ENCODE data around the gene PRRT1B.

PRRT1B gene

GRCh38 chr9:131595696-131596429, 50.5 kb downstream of the PRRT1B start:
- no peak for DNase-seq (ENCODE audit: low spot score)
- no peak for TF ChIP-seq CTCF (IDR thresholded peaks at IDR 0.05; ENCODE audit: extremely low read depth, insufficient read depth, missing control alignments)
- in situ Hi-C loops (cut with MboI; ENCODE audit: low pct_unique_long_range_greater_than_20kb, low sequenced_read_pairs, unreplicated experiment), result loop anchor here (10.0 kb wide), 1 partner anchor 149 kb away; the partner anchor contains the start of gene RAPGEF1

- TF ChIP-seq CTCF (IDR thresholded peaks at IDR 0.05; ENCODE audit: extremely low read depth, insufficient read depth, missing control alignments), result no peak
- in situ Hi-C loops (cut with MboI; ENCODE audit: low pct_unique_long_range_greater_than_20kb, low sequenced_read_pairs, unreplicated experiment), result loop anchor here (10.0 kb wide), 1 partner anchor 148 kb away; the partner anchor contains the start of gene RAPGEF1
- DNase-seq (ENCODE audit: low spot score), result no peak
Observed at GRCh38 chr9:131596430-131596743, 51.1 kb downstream of the PRRT1B start.

- DNase-seq (ENCODE audit: low spot score), result no peak
- in situ Hi-C loops (cut with MboI; ENCODE audit: low pct_unique_long_range_greater_than_20kb, low sequenced_read_pairs, unreplicated experiment), result loop anchor here (10.0 kb wide), 1 partner anchor 148 kb away; the partner anchor contains the start of gene RAPGEF1
- TF ChIP-seq CTCF (IDR thresholded peaks at IDR 0.05; ENCODE audit: extremely low read depth, insufficient read depth, missing control alignments), result no peak
Observed at GRCh38 chr9:131597246-131597645, 51.9 kb downstream of the PRRT1B start.

GRCh38 chr9:131598121-131598520, 52.8 kb downstream of the PRRT1B start:
- TF ChIP-seq CTCF (IDR thresholded peaks at IDR 0.05; ENCODE audit: extremely low read depth, insufficient read depth, missing control alignments), result no peak
- in situ Hi-C loops (cut with MboI; ENCODE audit: low pct_unique_long_range_greater_than_20kb, low sequenced_read_pairs, unreplicated experiment), result loop anchor here (10.0 kb wide), 1 partner anchor 147 kb away; the partner anchor contains the start of gene RAPGEF1
- no peak for DNase-seq (ENCODE audit: low spot score)

- no peak for TF ChIP-seq CTCF (IDR thresholded peaks at IDR 0.05; ENCODE audit: extremely low read depth, insufficient read depth, missing control alignments)
- in situ Hi-C loops (cut with MboI; ENCODE audit: low pct_unique_long_range_greater_than_20kb, low sequenced_read_pairs, unreplicated experiment), result no loop called here
- no peak for DNase-seq (ENCODE audit: low spot score)
Observed at GRCh38 chr9:131601683-131602181, 56.4 kb downstream of the PRRT1B start.

GRCh38 chr9:131603199-131603598, 57.9 kb downstream of the PRRT1B start:
- no peak for DNase-seq (ENCODE audit: low spot score)
- no peak for TF ChIP-seq CTCF (IDR thresholded peaks at IDR 0.05; ENCODE audit: extremely low read depth, insufficient read depth, missing control alignments)
- in situ Hi-C loops (cut with MboI; ENCODE audit: low pct_unique_long_range_greater_than_20kb, low sequenced_read_pairs, unreplicated experiment), result no loop called here
